ENCODE measurements around the gene SLC34A1. TPM values are rescaled to one million over a fixed set of nuclear protein-coding genes. Genes with fewer than 3 reads are reported as not detected.

Gene SLC34A1
- polyA plus RNA-seq, 6 donors from 2014 or later, result not detected

DNA sequence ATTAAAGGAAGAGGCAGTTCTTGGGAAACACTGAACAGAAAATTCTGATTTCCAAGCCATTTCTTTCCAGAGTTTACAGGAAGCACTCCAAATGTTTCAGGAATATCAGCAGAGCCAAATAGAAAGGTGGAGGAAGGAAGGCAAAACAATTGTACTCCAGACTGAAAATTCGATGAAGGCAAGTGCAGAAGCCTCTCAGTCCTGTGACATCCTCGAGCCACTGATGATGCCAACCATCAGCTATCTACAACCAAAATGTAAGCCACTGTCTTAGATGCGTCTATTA lies 34.9 kb upstream of the SLC34A1 start:
- Mint-ChIP-seq H3K4me3 (peak overlapping the region; percentile 55 to 99 (median 93)), H3K4me1 (peaks cover 24 to 59% (median 43%) of the 10 kb centered on the region in 3 donors), H3K27me3 (no peaks in the 10 kb centered on the region), H3K36me3 (peaks cover 4 to 11% of the 10 kb centered on the region in 2 donors), H3K9me3 (no peaks in the 10 kb centered on the region), H3K27ac (peak overlapping the region in 2 of 6 donors; percentile 85 to 98)
- DNase-seq, result no peak
- ATAC-seq (ENCODE audit: low read depth in 2 of 2), result no peak

DNA sequence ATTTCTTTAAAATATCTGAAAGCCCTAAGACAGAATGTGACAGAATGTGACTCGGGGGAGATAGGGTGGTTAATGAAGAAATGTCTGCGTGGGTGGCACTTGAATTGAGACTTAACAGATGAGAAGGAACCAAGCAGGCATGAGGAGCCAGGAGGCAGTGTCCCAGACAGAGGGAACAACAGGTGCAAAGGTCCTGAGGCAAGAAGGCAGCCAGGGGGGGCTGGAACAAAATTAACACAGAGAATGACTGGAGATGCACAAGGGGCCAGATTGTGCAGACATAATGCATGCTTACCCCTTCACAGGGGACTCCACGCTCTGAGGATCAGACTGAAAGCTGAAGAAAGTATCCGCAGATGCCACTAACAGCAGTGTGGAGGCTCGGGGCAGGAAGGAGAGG lies 34.5 kb upstream of the SLC34A1 start:
- peak overlapping the region; percentile 55 to 99 (median 93) for H3K4me3 Mint-ChIP-seq
- H3K27me3 Mint-ChIP-seq, result no peaks in the 10 kb centered on the region
- ATAC-seq (ENCODE audit: low read depth in 2 of 2) (no peak), DNase-seq (no peak)
- H3K9me3 Mint-ChIP-seq, result peaks cover 0 to 3% (median 0%) of the 10 kb centered on the region in 7 donors
- peak overlapping the region in 4 of 6 donors; percentile 35 to 98 (median 78) for H3K27ac Mint-ChIP-seq
- peaks cover 29 to 59% (median 43%) of the 10 kb centered on the region in 3 donors for H3K4me1 Mint-ChIP-seq
- H3K36me3 Mint-ChIP-seq, result peaks cover 4 to 11% of the 10 kb centered on the region in 2 donors

DNA sequence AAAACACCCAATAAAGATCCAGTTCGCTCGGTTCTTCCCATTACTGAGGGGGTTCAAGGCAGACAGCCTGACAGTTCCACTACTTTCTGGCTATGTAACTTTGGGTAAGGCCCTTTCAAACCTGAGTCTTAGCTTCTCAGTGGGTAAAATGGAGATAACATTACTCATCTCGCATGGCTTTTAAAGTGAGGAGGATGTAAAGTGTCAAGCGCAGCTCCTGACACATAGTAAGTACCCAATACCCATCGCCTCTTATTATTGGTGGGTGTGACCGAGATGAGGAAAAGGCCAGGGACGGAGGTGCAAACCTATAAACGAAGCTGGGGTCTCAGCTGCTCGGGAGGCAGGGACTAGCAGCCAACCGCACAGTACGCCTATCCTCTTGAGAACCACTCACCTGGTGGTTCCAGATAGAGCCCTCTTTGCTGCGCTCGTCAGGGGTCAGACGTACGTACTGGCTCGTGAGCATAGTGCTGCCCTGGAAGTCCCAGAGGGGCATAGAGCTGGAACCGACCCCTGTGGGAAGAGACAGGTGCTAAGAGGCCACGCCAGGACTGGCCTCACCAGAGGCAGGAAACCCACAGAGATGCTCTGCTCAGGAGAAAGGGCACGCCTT lies 33.4 kb upstream of the SLC34A1 start:
- no peaks in the 10 kb centered on the region for H3K27me3 Mint-ChIP-seq
- peaks cover 0 to 4% (median 0%) of the 10 kb centered on the region in 7 donors for H3K9me3 Mint-ChIP-seq
- no peak for ATAC-seq (ENCODE audit: low read depth in 2 of 2)
- H3K4me3 Mint-ChIP-seq, result peak overlapping the region; percentile 92 to 100 (median 98)
- peaks cover 4 to 11% of the 10 kb centered on the region in 2 donors for H3K36me3 Mint-ChIP-seq
- no peak for DNase-seq
- H3K27ac Mint-ChIP-seq, result peak overlapping the region; percentile 98 to 99 (median 98)
- peaks cover 37 to 60% (median 46%) of the 10 kb centered on the region in 3 donors for H3K4me1 Mint-ChIP-seq

DNA sequence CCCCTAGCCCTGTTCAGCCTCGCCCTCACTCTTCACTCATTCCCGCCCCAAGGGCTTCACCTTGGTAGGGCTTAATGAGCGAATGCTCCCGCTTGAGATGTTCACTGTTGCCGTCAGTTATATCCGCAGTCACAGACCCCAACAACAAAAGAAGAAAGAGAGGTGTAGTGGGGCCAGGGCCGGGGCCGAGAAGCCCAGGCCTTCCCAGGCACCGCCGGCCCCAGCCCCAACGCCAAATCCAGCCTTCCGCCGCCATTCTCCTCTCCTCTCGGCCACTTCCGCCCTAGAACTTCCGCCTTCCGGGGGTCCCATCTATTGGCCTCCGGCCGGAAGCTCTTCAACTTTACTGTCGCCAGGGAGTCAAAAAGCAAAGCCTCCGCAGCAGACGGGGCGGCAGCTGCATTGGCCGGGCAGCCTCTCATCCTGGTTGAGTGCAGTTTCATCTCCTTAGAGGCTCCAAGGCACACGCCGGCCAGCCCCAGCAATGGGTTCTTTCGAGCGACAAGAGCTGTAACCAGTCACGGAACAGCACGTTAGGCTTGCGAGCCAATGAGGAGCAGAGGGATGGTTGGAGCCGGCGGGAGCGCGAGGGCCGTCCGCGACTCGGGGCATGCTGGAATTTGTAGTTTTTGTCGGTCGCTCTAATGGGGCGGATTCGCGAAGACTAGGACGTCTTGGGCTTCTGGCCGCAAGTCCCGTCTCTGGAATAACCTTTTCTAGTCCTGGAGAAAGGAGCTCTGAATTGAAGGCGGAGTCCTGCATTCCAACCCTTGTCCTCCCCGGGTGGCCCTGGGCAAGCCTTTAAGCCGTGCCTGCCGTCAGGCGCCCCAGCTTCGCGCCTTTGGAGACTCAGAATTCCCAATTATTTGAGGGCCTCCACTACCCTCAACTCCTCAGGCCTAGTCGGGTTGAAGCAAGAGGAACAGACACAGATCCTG lies 32.6 kb upstream of the SLC34A1 start, which contains the start of gene LMAN2:
LMAN2 (minus strand) TSS at position 277 of the 938 bp plus-strand sequence; CDS start at position 256, 21 bp downstream.
- H3K36me3 Mint-ChIP-seq, result peaks cover 4 to 11% of the 10 kb centered on the region in 2 donors
- peak; percentile 96 to 97 for ATAC-seq (ENCODE audit: low read depth in 2 of 2)
- H3K4me1 Mint-ChIP-seq, result peaks cover 44 to 62% (median 51%) of the 10 kb centered on the region in 3 donors
- no peaks in the 10 kb centered on the region for H3K27me3 Mint-ChIP-seq
- H3K27ac Mint-ChIP-seq, result peak within 1 kb of the TSS; percentile 98 to 99 (median 98)
- peaks cover 0 to 4% (median 0%) of the 10 kb centered on the region in 7 donors for H3K9me3 Mint-ChIP-seq
- H3K4me3 Mint-ChIP-seq, result peak within 1 kb of the TSS; percentile 92 to 100 (median 98)
- DNase-seq, result peak; percentile 93

DNA sequence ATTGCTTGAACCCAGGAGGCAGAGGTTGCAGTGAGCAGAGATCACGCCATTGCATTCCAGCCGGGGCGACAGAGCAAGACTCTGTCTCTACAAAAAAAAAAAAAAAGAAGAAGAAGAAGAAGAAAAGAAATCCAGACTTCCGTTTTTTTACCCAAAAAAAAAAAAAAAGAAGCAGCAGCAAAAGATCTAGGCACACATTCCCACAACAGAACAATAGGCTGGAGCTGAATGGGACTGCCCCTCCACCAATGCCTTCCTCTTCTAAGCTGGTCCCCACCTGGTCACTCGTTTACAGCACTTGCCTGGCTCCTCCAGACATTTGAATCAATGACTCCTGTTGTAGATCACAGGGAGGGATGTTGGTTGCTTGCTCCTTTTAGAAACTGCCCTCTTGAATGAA lies 31.1 kb upstream of the SLC34A1 start:
- Mint-ChIP-seq H3K4me3 (peak overlapping the region in 6 of 8 donors; percentile 22 to 65 (median 54)), H3K4me1 (peaks cover 54 to 63% (median 56%) of the 10 kb centered on the region in 3 donors), H3K27me3 (no peaks in the 10 kb centered on the region), H3K36me3 (peaks cover 0 to 11% of the 10 kb centered on the region in 2 donors), H3K27ac (peak overlapping the region in 1 of 6 donors; percentile 61), H3K9me3 (peaks cover 0 to 4% (median 0%) of the 10 kb centered on the region in 7 donors)
- DNase-seq, result no peak
- no peak for ATAC-seq (ENCODE audit: low read depth in 2 of 2)

DNA sequence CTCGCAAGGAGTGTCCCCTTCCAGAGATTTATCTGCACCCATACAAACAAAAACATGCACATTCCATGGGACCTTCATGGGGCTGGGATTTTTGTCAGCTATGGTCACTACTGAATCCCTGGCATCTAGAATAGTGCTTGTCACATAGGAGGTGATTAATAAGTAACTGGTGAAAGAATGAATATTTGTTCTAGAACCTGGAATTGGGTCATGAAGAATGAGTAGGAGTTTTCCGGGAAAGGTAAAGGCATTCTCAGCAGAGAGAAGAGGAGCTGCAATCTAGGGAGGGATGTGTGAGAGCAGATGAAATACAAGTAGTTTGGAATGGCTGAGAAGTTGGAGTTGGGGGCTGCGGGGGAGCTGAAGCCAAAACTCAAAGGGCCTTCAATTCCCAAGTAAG lies 30.0 kb upstream of the SLC34A1 start:
- DNase-seq, result no peak
- H3K27me3 Mint-ChIP-seq, result no peaks in the 10 kb centered on the region
- peaks cover 0 to 10% of the 10 kb centered on the region in 2 donors for H3K36me3 Mint-ChIP-seq
- H3K9me3 Mint-ChIP-seq, result peaks cover 0 to 4% (median 0%) of the 10 kb centered on the region in 7 donors
- H3K4me1 Mint-ChIP-seq, result peaks cover 60 to 69% (median 61%) of the 10 kb centered on the region in 3 donors
- H3K4me3 Mint-ChIP-seq, result peak overlapping the region in 2 of 8 donors; percentile 21 to 76
- no peak for ATAC-seq (ENCODE audit: low read depth in 2 of 2)
- peak overlapping the region in 1 of 6 donors; percentile 36 for H3K27ac Mint-ChIP-seq

DNA sequence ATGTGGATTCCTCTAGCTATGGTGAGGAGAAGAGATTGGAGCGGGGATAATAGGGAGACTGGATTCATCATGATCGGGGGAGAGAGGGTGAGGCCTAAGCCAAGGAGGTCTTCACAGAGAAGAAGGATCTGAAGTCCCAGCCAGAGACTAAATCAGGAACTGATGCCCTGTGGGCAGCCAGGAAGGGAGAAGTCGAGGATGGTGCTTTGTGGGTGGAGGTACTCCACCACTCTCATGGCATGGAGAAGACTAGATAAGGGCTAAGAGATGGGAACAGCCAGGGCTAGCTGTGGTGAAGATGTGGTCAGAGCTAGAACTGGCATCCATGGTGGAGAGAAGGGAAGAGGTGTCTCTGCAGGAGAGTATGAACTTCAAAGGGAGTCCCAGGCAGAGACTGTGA lies 29.5 kb upstream of the SLC34A1 start:
- ATAC-seq (ENCODE audit: low read depth in 2 of 2) (no peak), DNase-seq (no peak)

DNA sequence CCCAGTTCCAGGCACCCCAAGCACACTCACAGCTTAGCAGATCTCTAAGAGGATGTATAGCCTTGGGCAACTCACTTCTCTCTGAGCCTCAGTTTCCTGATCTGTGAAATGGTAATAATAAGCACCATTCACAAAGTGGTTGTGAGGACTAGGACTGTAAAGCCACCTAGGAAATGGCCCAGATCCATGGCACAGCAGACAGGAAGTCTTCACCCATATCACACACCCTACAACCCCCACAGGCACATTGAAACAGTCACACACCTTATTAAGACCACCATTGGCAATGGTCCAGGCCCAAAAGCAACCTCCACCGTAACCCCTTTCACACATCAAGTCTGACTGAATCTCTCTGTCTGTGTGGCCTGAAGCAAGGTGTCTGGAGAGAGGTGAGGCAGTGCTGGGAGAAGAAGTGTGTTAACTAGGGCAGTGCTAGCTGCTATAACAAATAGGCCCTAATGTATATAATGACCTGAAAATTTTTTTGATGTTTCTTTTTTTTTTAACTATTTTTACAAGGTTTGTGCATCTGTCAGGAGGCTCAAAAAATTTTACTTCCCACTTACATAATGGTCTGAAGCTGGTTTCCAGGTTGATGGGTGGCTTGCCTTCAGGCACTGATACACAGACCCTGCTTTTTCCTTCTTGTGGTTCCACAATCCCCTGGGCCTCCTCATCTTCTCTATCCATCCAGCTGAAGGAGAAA lies 28.9 kb upstream of the SLC34A1 start:
- H3K27ac Mint-ChIP-seq, result peak overlapping the region in 3 of 6 donors; percentile 15 to 88 (median 53)
- H3K9me3 Mint-ChIP-seq, result peaks cover 0 to 4% (median 0%) of the 10 kb centered on the region in 7 donors
- H3K4me3 Mint-ChIP-seq, result peak overlapping the region in 3 of 8 donors; percentile 30 to 76 (median 56)
- H3K36me3 Mint-ChIP-seq, result peaks cover 0 to 6% of the 10 kb centered on the region in 2 donors
- no peaks in the 10 kb centered on the region for H3K27me3 Mint-ChIP-seq
- peaks cover 60 to 69% (median 61%) of the 10 kb centered on the region in 3 donors for H3K4me1 Mint-ChIP-seq
- DNase-seq (no peak), ATAC-seq (ENCODE audit: low read depth in 2 of 2) (no peak)

More for the DNA sequence above, 29.5 kb upstream of the SLC34A1 start:
- H3K9me3 Mint-ChIP-seq, result peaks cover 0 to 4% (median 0%) of the 10 kb centered on the region in 7 donors
- peak overlapping the region in 3 of 8 donors; percentile 13 to 76 (median 38) for H3K4me3 Mint-ChIP-seq
- H3K27me3 Mint-ChIP-seq, result no peaks in the 10 kb centered on the region
- H3K36me3 Mint-ChIP-seq, result peaks cover 0 to 6% of the 10 kb centered on the region in 2 donors
- H3K4me1 Mint-ChIP-seq, result peaks cover 60 to 69% (median 61%) of the 10 kb centered on the region in 3 donors
- H3K27ac Mint-ChIP-seq, result peak overlapping the region in 2 of 6 donors; percentile 30 to 57

DNA sequence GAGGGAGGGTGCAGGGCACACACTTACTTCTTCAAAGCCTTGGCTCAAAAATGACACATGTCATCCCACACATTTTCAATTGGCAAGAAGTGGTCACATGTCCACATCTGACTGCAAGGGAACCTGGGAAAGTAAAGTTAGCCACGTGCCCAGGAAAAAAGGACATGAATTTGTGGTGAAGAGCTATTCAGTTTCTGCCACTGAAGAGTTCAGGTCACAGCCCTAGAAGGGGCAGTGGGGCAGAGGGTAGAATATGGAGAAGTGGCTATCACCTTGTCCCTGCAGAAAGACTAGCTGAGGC lies 28.4 kb upstream of the SLC34A1 start:
- DNase-seq (no peak), ATAC-seq (ENCODE audit: low read depth in 2 of 2) (no peak)
- peaks cover 0 to 4% (median 0%) of the 10 kb centered on the region in 7 donors for H3K9me3 Mint-ChIP-seq
- no peaks in the 10 kb centered on the region for H3K27me3 Mint-ChIP-seq
- peak overlapping the region in 4 of 8 donors; percentile 12 to 89 (median 46) for H3K4me3 Mint-ChIP-seq
- peak overlapping the region in 4 of 6 donors; percentile 82 to 97 (median 91) for H3K27ac Mint-ChIP-seq
- H3K36me3 Mint-ChIP-seq, result peaks cover 0 to 6% of the 10 kb centered on the region in 2 donors
- H3K4me1 Mint-ChIP-seq, result peaks cover 56 to 69% (median 56%) of the 10 kb centered on the region in 3 donors

DNA sequence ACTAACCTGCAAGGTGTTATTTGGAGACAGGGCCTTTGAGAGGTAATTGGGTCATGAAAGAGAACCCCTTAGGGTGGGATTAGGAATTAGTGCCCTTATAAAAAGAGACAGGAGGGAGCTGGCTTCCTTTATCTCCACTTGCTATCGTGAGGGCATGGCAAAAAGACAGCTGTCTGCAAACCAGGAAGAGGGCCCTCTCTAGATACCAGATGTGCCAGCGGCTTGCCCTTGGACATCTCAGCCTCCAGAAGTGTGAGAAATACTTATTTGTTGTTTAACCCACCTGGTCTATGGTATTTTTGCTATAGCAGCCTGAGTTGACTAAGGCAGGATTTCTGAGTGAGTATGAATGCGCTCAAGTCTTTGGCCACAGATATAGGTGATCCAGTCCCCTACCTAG lies 27.5 kb upstream of the SLC34A1 start:
- Mint-ChIP-seq H3K27ac (peak overlapping the region; percentile 88 to 99 (median 96)), H3K4me3 (peak overlapping the region; percentile 59 to 96 (median 88)), H3K36me3 (peaks cover 0 to 6% of the 10 kb centered on the region in 2 donors), H3K9me3 (peaks cover 0 to 4% (median 0%) of the 10 kb centered on the region in 7 donors), H3K4me1 (peaks cover 56 to 74% (median 60%) of the 10 kb centered on the region in 3 donors), H3K27me3 (no peaks in the 10 kb centered on the region)
- DNase-seq (no peak), ATAC-seq (ENCODE audit: low read depth in 2 of 2) (no peak)

DNA sequence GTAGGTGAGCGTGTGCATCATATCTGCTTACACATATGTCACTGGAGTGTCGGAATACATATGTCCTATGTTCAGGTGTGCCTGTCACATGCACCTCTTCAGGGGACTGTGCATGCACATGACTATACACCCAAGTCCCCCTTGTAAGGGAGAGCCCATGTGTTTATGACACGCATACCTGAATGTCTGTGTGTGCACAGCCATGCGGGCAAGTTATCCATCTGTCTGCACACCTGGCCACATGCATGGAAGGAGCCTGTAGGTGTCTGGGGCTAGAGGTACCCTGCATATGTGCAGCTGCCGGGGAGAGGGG lies 27.1 kb upstream of the SLC34A1 start:
- peaks cover 0 to 6% of the 10 kb centered on the region in 2 donors for H3K36me3 Mint-ChIP-seq
- H3K4me1 Mint-ChIP-seq, result peaks cover 60 to 74% (median 60%) of the 10 kb centered on the region in 3 donors
- peak overlapping the region; percentile 77 to 96 (median 90) for H3K4me3 Mint-ChIP-seq
- peak overlapping the region; percentile 88 to 99 (median 96) for H3K27ac Mint-ChIP-seq
- H3K27me3 Mint-ChIP-seq, result no peaks in the 10 kb centered on the region
- no peak for DNase-seq
- peaks cover 0 to 4% (median 0%) of the 10 kb centered on the region in 7 donors for H3K9me3 Mint-ChIP-seq
- peak; percentile 1 to 13 for ATAC-seq (ENCODE audit: low read depth in 2 of 2)

DNA sequence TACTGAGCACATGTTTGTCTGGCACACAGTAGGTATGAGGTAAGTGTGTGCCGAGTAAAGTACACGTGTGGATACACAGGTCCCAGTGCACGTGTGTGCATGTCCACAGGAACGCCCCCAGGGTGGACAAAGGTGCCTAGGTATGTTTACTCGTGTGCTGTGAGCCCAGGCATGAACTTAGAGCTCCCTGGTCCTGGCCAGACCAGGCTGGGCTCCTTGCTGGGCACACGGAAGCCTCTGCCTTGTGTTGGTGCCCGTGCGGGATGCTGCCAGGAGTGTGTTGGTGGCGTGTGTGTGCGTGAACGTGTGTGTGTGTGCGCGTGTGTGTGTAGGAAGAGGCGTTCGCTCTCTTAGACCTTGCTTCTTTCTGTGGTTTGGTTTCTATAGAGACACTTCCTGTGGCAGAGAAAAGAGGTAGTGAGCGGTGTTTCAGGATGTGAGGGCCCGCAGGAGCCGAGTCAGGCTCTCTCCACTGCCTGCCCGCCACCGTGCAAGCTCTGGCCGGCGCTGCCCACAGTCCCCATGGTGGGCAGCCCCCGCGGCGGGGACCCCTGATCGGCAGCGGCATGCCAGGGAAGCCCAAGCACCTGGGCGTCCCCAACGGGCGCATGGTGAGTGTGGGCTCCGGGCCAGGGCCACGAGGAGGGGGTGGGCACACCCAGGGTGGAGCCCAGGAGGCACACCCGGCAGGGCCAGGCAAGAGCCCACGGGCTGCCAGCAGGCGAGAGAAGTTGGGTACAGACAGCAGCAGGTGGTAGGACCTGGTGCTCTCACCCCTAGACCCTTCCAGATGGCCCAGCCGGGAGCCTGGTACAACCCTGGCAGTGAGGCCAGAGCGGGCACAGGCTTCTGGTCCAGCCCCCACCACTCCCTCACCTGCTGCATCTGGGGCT lies 26.5 kb upstream of the SLC34A1 start, which contains the start of gene RGS14:
RGS14 (plus strand) TSS at position 466 of the 893 bp plus-strand sequence; CDS start at position 567, 101 bp downstream.
- ATAC-seq (ENCODE audit: low read depth in 2 of 2) (peak; percentile 93 to 95), DNase-seq (peak; percentile 91)
- H3K27ac Mint-ChIP-seq, result peak within 1 kb of the TSS; percentile 88 to 99 (median 96)
- H3K4me3 Mint-ChIP-seq, result peak within 1 kb of the TSS; percentile 77 to 96 (median 90)
- peaks cover 64 to 74% (median 66%) of the 10 kb centered on the region in 3 donors for H3K4me1 Mint-ChIP-seq
- H3K27me3 Mint-ChIP-seq, result no peaks in the 10 kb centered on the region
- peaks cover 0 to 6% of the 10 kb centered on the region in 2 donors for H3K36me3 Mint-ChIP-seq
- peaks cover 0 to 4% (median 0%) of the 10 kb centered on the region in 7 donors for H3K9me3 Mint-ChIP-seq
